Limb (tissue), 2 donors: ENCODE data around the gene RAP1GAP2.

ENCODE experiments used
- DNase-seq, 2 donors: peaks; one replicate each; pipeline ENCODE4 v3.0.0-alpha.2; 2016; ENCODE audit errors: extremely low spot score in 2 of 2

The RAP1GAP2 gene

DNA sequence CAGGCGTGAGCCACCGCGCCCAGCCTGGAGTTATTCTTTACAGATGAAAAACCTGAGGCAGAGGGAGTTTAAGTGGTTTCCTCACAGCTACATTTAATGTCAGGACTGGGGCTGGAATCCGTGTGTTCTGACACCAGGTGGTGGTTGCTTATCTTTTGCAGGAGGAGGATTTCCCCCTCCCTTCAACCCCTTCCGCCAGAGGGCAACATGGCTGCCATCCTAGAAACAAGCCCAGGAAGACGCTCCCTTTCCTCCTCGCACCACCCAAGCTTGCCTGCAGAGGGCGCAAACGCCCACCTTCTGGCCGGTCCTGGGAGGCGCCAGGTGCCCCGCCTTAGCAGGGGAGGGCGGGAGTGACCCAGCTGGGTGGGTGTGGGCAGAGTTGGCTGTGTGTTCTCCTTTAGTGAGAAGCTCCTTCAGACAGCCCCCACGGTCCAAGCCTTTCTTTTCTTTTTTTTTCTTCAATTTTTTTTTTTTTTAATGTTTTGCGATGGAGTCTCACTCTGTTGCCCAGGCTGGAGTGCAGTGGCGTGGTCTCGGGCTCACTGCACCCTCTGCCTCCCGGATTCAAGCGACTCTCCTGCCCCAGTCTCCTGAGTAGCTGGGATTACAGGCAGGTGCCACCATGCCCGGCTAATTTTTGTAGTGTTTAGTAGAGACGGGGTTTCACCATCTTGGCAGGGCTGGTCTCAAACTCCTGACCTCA, 9.9 kb upstream of the RAP1GAP2 start:
- DNase-seq, result peak; percentile 65 to 90

DNA sequence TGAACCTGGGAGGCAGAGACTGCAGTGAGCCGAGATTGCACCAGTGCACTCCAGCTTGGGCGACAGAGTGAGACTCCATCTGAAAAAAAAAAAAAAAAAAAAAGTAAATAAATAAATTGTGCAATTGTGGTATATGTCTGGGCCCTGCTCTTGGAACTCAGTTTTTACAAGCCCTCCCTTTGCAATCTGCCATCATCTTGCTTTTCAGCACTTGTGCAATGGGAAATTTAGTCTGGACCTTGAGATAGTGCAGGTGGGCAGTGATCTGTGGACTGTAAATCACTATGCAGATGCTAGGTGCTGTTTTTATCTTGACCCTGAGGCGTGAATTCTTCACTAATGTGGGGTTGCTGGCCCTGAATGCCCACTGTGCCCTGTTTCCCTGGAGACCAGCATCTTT, 6.5 kb upstream of the RAP1GAP2 start:
- DNase-seq, result no peak

GRCh38 chr17:2792366-2793169, 3.7 kb upstream of the RAP1GAP2 start:
- DNase-seq, result no peak

GRCh38 chr17:2794111-2794803, 2.0 kb upstream of the RAP1GAP2 start:
- DNase-seq, result no peak

- no peak for DNase-seq
Measured at GRCh38 chr17:2795441-2796163, 636 bp upstream of the RAP1GAP2 start.

- DNase-seq, result no peak
Measured at GRCh38 chr17:2797226-2797625, 988 bp downstream of the RAP1GAP2 start.

DNA sequence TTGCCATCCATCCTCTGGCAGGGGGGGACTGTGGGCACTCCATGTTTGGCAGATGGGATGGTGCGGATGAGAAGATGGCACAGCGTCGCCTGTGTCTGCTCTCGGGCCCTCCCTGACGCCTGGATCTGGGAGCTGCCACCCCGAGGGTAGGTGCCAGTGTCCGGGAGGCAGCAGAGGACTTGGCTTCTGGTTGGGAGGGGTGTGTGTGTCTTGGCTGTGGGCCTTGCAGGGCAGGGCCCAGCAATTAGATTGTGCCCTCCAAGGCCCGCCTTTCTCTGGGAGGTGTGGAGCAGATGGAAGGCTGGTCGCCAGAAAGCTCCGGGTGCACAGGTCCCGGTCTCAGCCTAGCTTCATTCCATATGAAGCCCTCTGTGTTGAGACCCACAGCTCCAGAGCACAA, 1.4 kb downstream of the RAP1GAP2 start:
- no peak for DNase-seq

DNA sequence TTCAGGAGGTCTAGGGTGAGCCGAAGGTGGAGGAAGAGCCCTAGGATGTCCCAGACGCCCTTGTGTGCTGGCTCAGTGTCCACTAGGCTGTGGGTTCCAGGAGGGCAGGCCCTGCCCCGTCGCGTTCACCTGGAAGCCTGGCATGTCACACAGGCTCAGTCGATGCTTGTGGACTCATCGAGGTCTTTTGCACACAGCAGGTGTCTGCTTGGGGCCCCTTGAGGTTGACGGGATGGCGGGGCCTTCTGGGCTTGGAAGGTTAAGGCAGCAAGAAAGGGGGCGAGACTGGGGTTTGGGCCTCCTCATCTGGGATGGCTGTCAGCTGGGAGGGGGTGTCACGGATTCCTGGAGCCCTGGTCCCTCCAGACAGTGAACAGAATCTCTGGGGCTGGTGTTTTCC, 1.9 kb downstream of the RAP1GAP2 start:
- no peak for DNase-seq

GRCh38 chr17:2798678-2799077, 2.4 kb downstream of the RAP1GAP2 start:
- no peak for DNase-seq

DNA sequence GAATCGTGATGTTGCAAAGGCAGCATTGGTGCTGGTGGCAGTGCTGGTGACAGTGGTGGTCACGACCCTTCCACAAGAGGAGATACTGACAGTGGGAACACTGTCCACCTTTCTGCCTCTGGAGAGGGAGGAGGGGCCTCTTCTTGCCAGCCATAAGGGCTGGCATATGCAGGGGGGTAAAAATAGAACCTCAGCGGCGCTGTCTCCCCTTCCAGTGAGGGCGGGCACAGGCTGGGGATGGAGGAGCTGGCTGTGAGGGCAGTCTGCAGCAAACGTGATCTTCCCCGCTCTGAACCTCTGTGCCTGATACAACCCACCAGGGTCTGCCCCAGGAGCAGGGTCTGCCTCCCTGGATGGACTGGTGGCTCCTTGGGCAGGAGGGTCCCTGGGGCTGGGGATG, 3.4 kb downstream of the RAP1GAP2 start:
- no peak for DNase-seq

- DNase-seq, result no peak
Measured at GRCh38 chr17:2800367-2800766, 4.1 kb downstream of the RAP1GAP2 start.

DNA sequence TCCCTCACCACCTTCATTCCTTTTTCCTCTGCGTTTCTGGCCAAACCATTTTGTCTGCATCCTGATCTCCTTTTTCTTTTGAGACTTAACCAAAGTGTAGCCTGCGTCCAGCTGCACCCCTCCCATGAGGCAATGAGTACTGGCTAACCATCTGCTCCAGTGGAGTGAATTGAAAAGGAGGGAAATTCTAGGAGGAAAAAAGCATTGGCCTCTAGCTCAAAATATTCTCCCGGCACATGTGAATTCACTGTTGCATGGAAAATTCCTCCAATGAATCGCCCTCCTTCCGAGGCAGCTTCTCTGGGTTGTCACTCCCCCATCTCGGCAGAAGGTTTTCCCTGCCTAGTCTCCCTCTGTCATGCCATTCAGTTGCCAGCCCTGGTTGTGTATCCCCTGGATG, 5.6 kb downstream of the RAP1GAP2 start:
- DNase-seq, result no peak

DNA sequence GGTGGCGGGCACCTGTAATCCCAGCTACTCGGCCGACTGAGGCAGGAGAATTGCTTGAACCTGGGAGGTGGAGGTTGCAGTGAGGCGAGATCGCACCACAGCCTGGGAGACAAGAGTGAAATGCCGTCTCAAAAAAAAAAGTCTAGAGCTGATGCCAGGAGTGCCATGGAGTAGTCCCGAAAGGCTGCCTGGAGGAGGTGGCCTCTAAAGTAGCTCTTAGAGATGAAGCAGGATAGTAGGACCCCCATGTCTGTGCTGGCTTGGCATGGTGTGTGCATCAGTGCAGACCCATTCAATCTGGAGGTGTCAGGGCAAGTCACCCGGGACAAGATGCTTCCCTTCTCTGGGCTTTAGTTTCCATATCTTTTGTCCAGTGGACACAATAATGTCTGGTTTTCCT, 6.3 kb downstream of the RAP1GAP2 start:
- DNase-seq, result no peak

GRCh38 chr17:2803386-2803785, 7.1 kb downstream of the RAP1GAP2 start:
- no peak for DNase-seq

DNA sequence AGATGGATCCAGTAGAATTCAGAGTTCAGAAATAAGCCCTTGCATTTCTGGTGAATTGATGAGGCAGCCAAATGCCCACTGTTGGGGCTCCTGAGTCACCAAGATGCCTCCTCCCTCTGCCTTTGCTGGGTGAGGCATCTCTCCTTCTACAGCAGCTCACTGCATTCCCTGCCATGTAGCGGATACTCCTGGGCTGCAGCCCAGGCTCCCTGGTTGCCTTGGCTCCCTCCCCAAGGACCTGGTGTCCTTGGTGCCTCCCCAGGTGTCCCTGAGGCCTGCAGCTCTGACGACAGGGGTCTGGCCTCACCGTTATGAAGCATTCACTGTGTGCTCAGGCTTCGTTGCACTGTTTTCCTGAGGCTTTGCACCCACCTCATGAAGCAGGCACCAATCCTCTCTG, 7.7 kb downstream of the RAP1GAP2 start:
- no peak for DNase-seq

DNA sequence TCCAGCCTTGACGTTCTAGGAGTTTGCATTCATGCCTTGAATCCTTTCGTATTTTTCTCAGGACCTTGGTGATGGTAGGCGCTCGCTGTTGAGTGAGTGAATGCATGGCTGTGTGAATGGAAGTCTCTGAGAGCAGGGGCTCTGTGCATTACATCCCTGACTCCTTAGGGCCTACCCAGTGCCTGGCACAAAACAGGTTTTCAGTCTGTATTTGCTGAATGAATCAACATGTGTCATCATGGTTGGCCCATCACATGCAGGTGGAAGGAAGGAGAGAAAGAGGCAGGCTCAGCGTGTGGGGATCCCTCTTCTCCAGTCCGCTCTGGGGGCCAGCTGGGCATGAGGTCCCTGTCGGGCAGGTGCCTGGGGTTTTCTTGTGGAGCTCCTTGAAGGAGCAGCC, 8.7 kb downstream of the RAP1GAP2 start:
- no peak for DNase-seq

DNA sequence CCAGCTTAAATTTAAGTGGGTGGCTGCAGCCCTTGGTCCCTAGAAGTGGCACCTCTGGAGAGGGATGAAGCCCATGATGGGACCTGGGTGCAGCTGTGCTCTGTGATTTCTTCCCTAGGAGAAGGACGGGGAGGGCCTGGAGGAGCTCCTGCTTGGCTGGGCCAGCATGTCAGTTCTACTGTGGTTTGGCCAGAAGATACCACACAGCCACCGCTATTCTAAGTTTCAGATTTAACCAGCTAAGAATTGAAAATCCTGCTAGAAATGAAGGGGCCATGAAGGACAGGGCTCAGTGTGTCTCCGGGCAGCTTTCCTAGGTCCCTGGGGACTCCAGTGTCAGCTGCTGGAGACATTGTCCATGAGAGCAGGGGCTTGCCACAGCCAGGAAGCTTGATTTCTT, 9.7 kb downstream of the RAP1GAP2 start:
- DNase-seq, result no peak

DNA sequence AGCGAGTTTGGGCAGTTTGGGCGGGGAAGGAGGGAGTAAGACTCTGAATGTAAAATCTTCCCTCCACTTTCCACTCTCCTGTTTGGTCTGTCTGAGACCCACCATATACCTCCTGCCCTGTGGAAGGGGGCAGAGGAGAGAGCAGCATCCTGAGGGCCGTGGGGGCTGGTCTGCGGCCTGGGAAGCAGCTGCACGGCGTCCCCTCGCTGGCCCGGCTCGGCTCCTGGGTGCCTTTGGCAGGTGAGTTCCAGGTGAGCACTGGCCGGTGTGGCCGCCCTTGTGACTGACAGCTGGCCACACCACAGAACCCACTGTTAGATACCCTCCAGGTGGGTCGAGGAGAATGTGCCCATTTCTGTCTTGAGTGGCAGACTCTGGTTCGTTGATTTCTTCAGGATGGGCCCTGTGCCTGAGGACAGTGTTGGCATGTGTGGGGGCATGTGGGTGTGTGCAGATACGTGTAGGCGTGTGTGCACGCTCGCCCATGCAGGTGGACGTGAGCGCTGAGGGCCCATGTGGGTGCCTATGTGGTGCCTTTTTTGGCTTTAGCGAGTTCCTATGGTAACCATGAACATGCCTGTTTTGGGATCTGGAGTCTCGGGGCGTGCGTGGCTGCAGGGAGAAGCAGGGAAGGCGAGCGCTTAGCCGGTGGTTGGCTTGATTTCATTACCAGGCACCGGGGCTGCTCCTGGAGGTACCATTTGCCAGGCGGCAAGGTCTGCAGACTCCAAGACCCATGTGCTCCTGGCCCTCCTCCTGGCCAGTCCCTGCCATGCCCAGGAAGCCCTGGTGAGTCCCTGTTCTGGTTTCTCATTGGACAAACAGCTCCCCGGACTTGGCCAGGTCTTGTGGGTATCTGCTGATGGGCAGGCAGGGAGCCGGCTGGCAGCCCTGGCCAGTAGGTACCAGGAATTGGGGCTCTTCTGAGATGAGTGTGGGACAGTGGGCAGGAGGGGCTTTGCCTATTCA, 12.4 kb downstream of the RAP1GAP2 start:
- DNase-seq, result no peak

- DNase-seq, result no peak
Measured at GRCh38 chr17:2809337-2809736, 13.1 kb downstream of the RAP1GAP2 start.

- DNase-seq, result no peak
Measured at GRCh38 chr17:2814049-2814448, 17.8 kb downstream of the RAP1GAP2 start.
